Epithelial cell of esophagus (primary cell): ENCODE measurements around the gene ARHGAP40.

ENCODE experiments used
- DNase-seq: peaks from one replicate; pipeline ENCODE4 v3.0.0; 2010; ENCODE audit warnings: low read depth
- H3K4me3 ChIP-seq: 2 replicates; pipeline ENCODE4 v1.5.1; 2011; ENCODE audit warnings: mild to moderate bottlenecking, low read length, control low read depth
- TF ChIP-seq, protein P1 (sequence below): IDR thresholded peaks from 2 replicates; pipeline ENCODE4 v1.5.1; 2011; ENCODE audit warnings: low read depth, mild to moderate bottlenecking, low read length, control low read depth, inconsistent platforms; ENCODE audit not compliant: insufficient read depth; ENCODE audit errors: missing control alignments

ARHGAP40 gene

DNA sequence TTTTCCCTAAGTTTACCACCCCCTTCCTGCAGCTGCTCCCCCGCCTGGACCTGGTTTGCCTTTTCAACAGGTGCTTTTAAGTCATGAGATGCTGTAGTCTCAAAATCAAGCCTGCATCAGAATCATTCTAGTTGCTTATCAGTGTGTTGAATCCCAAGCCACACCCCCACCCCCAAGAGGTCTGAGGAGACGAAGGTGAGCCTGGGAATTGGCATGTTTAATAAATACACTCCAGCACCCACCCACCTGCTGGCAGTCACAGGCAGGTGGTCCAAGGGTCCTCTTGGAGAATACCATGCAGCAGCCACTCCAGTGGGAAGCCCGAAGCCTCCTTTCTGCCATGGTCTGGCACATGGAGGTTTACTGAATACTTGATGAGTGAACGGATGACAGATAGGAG is 21.7 kb upstream of the ARHGAP40 start:
- DNase-seq = no peak
- no peak overlapping the region for H3K4me3 ChIP-seq
- TF ChIP-seq, protein P1, sequence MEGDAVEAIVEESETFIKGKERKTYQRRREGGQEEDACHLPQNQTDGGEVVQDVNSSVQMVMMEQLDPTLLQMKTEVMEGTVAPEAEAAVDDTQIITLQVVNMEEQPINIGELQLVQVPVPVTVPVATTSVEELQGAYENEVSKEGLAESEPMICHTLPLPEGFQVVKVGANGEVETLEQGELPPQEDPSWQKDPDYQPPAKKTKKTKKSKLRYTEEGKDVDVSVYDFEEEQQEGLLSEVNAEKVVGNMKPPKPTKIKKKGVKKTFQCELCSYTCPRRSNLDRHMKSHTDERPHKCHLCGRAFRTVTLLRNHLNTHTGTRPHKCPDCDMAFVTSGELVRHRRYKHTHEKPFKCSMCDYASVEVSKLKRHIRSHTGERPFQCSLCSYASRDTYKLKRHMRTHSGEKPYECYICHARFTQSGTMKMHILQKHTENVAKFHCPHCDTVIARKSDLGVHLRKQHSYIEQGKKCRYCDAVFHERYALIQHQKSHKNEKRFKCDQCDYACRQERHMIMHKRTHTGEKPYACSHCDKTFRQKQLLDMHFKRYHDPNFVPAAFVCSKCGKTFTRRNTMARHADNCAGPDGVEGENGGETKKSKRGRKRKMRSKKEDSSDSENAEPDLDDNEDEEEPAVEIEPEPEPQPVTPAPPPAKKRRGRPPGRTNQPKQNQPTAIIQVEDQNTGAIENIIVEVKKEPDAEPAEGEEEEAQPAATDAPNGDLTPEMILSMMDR = no peak

DNA sequence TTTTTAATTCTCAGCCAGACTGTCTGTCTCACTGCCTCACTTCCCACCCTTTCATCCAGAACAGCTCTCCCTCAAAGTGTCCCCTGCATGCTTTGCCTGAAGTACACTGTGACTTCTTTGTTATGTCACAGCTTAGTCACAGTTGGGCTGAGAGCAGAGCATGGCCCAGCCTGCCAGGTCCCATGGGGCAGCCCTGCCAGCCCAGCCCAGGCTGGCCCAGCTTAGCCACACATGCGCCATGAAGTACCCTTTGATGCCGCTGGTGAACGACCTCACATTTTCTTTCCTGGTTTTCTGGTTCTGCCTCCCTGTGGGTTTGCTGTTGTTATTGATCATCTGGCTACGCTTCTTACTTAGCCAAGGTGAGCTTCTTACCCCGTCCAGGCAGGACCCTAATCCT is 20.6 kb upstream of the ARHGAP40 start, which contains the start of gene ADIG:
Gene ADIG (plus strand): TSS at position 185 of the 400 bp plus-strand sequence. CDS start 54 bp downstream, at position 239.
- peak; percentile 32 for DNase-seq
- no peak within 1 kb of the TSS for H3K4me3 ChIP-seq
- TF ChIP-seq, protein P1 = no peak

DNA sequence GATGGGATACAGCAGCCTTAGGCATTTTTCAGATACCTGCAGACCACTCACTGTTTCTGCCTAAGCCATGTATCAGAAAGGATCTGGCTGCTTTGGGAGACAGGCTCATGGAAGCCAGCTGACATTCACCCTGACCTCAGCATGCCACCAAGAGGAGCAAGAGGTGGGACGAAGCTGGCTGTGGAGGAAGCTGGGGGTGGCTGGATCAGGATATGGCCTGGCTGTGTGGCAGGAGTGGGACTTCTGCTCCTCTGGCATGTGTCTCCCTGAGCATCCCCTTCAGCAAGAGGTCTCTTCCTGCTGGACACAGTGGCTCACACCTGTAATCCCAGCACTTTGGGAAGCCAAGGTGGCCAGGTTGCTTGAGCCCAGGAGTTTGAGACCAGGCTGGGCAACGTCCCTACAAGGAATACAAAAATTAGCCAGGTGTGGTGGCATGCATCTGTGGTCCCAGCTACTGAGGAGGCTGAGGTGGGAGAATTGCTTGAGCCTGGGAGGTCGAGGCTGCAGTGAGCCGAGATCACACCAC is 19.7 kb upstream of the ARHGAP40 start:
- TF ChIP-seq, protein P1 = no peak
- no peak for DNase-seq

DNA sequence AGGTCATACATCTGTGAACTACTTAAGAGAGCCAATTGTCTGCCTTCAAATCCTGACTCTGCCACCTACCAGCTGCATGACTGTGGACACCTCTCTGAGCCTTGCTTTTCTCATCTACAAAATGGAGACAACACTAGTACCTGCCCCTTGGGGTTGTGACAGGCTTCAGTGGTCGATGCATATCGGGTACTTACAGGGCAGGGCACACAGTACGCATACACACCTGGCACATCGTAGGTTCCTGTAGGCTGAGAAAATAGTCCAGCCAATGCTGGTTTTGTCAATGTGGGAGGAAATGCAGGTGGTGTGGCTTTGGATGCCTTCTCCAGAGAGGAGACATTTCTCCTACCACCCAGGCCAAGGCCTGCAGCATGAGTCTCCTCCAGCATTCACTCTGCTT is 18.3 kb upstream of the ARHGAP40 start:
- TF ChIP-seq, protein P1 = no peak
- DNase-seq = no peak
- H3K4me3 ChIP-seq = no peak overlapping the region

More for the DNA sequence above, 19.7 kb upstream of the ARHGAP40 start:
- H3K4me3 ChIP-seq = no peak overlapping the region

DNA sequence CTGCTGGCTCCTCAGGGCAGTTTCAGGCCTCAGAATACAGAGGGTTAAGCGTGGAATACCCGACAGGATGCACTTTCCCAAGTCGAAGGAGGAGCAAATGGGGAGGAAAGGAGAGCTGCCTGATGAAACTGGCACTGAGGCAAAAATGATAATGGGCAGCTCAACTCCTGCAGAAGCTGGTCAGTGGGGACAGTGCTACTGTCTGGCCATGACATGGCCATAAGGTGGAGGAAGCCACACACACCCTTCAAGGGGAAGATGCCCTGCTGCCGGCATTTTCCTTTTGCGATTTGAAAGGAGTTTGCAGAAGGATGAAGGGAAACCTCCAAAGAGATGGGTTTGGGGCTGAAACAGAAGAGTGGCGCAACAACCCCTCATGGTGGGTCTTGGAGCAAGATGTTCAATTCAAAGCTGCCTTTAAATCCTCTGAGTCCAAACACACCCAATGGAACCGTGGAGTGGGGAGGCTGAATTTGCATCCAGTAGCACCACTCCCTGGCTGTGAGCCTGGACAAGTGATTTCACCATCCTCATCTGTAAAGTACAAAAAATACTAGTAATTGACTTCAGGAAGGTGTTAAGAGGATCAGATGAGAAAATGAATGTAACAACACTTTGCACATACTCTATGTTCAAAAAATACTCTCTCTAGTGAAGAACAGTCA is 17.4 kb upstream of the ARHGAP40 start:
- no peak for DNase-seq
- TF ChIP-seq, protein P1 = no peak
- no peak overlapping the region for H3K4me3 ChIP-seq

DNA sequence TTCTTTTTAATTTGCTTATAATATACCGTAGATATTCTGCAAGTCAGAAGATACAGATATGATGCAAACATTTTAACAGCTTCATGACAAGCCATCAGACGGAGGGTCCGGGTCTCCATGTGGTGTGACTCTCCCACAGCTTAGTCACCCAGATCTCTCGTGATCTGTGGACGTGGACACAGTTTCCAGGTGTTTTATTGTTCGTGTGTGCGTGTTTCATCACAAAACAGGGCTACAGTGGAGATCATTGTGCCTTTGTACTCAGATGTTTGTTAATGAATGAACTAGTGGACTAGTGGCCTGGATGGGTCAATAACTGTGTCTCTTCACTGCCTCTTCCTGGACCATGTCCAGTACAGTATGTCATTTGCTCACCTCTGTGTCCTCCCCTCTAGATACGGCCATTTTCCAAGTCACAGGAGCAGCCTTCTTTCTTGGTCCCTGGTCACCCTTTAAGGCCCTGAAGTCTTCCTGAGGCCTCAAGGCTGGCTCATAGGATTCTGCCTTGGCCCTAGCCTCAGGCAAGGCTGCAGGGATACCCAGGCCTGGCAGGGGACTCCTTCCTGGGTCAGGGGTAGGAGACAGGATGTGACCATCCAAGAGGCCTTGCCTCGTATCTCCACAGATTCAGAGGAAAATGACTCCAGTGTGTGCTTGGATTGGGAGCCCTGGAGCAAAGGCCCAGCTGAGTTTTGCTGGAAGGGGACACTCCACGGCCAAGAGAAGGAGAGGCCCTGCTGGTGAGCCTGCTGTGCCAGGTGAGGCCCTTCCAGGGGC is 16.0 kb upstream of the ARHGAP40 start:
- no peak overlapping the region for H3K4me3 ChIP-seq
- DNase-seq = no peak
- TF ChIP-seq, protein P1 = no peak
